ENCODE measurements around the gene ATPAF2.

DNA sequence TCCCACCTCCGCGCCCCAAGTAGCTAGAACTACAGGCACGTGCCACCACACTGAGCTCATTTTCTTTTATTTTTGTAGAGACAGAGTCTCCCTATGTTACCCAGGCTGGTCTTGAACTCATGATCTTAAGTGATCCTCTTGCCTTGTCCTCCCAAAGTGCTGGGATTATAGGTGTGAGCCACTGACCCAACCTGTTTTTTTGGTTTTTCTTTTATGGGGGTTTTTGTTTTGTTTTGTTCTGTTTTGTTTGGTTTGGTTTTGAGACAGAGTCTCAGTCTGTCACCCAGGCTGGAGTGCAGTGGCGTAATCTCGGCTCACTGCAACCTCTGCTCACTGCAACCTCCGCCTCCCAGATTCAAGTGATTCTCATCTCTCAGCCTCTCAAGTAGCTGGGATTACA is 16.6 kb upstream of the ATPAF2 start:
- TF ChIP-seq, protein P1, sequence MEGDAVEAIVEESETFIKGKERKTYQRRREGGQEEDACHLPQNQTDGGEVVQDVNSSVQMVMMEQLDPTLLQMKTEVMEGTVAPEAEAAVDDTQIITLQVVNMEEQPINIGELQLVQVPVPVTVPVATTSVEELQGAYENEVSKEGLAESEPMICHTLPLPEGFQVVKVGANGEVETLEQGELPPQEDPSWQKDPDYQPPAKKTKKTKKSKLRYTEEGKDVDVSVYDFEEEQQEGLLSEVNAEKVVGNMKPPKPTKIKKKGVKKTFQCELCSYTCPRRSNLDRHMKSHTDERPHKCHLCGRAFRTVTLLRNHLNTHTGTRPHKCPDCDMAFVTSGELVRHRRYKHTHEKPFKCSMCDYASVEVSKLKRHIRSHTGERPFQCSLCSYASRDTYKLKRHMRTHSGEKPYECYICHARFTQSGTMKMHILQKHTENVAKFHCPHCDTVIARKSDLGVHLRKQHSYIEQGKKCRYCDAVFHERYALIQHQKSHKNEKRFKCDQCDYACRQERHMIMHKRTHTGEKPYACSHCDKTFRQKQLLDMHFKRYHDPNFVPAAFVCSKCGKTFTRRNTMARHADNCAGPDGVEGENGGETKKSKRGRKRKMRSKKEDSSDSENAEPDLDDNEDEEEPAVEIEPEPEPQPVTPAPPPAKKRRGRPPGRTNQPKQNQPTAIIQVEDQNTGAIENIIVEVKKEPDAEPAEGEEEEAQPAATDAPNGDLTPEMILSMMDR (IDR thresholded peaks at IDR 0.05), result no peak
- TF ChIP-seq POLR2A (IDR thresholded peaks at IDR 0.05), result no peak
- no peak for TF ChIP-seq EP300 (IDR thresholded peaks at IDR 0.05)
